Measurements from ENCODE around the gene EXOC3. TPM values are rescaled to one million over a fixed set of nuclear protein-coding genes. Genes with fewer than 3 reads are reported as not detected.

Gene EXOC3
- total RNA-seq, 1 experiment from 2014 or later, result 10.2 TPM

DNA sequence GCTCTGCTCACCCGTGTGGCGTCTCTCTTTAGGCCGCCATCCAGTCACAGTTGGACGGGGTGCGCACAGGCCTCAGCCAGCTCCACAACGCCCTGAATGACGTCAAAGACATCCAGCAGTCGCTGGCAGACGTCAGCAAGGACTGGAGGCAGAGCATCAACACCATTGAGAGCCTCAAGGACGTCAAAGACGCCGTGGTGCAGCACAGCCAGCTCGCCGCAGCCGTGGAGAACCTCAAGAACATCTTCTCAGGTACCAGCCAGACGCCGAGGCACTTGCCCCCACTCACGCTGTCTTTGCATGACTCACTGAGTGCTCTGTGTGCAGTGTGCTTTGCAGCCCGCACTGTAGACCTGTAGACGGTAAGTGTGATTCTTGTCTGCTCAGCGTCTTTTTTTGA, 4.5 kb downstream of the EXOC3 start:
- Histone ChIP-seq H3K27ac (no peak overlapping the region), H3K9me3 (replicated peaks) (no peaks in the 10 kb centered on the region; the same call in none of the 2 replicates), H3K36me3 (peaks cover 13% of the 10 kb centered on the region), H3K4me3 (no peak overlapping the region), H3K4me1 (no peaks in the 10 kb centered on the region), H3K27me3 (no peaks in the 10 kb centered on the region)
- no peak for DNase-seq

DNA sequence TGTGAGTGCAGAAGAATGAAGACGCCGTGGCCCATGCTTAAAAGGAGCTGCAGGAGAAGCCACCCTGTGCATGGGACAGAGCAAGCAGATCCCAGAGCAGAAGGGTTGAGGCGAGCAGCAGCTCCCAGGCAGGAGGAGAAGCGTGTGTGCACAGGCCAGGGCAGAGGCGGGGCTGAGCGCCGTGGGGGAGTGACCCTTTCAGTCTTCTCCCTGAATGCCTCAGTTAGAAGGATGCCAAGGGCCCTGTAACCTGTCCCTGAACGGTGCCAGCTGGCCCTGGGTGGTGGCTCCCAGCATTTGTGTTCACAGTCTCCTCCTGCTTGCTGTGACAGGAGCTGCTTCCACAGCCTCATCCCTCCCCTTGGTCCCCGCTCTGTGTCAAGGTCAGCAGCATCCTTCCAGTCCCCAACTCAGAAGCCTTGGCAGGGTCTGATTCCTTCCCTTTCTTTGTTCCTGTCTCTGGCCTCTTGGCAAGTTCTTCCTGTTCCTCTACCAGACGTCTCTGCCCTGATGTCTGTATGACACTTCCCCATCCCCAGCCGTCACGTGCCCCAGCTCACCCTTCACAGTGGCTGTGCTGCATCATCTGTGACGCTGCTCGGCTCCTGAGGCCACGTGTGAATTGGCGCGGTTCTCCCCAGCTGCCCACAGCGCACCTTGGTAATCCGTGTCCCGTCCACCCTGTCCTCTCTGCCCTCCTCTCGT, 5.2 kb downstream of the EXOC3 start:
- Histone ChIP-seq H3K9me3 (replicated peaks) (no peaks in the 10 kb centered on the region; the same call in none of the 2 replicates), H3K27me3 (no peaks in the 10 kb centered on the region), H3K36me3 (peaks cover 13% of the 10 kb centered on the region), H3K27ac (no peak overlapping the region), H3K4me3 (no peak overlapping the region), H3K4me1 (no peaks in the 10 kb centered on the region)
- DNase-seq, result no peak

DNA sequence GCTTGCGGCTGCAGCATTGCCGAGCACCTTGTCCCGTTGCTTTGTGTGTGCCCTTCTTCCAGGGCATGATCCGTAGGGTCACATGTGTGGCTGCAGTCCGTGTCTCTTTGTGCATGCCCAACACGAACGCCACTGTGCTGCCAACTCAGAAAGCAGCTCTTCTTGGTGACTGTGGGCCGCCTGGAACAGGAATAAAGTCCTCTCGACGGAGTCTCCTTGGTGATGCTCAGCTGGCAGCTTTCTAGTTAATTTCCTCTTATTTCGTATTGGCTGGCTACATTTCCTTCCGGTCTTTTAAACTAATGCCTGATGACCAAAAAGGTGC, 5.8 kb downstream of the EXOC3 start:
- Histone ChIP-seq H3K27me3 (no peaks in the 10 kb centered on the region), H3K9me3 (replicated peaks) (no peaks in the 10 kb centered on the region; the same call in none of the 2 replicates), H3K36me3 (peaks cover 13% of the 10 kb centered on the region), H3K27ac (no peak overlapping the region), H3K4me3 (no peak overlapping the region), H3K4me1 (no peaks in the 10 kb centered on the region)
- DNase-seq, result no peak

DNA sequence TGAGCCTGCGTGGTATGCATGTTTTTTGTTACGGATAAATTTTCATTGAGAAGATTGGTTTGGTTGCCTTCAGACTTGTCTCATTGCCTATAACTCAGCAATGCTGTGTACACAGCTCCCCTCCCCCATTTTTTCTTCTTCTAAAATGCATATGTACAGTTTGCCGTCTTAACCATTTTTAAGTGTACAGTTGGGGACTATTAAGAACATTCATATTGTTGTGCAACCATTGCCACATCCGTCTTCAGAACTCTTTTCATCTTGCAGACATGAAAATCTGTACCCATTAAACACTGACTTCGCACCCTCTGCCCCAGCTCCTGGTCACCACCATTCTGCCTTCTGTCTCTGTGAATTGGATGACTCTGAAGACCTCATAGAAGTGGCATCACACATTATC, 6.2 kb downstream of the EXOC3 start:
- H3K4me1 ChIP-seq, result no peaks in the 10 kb centered on the region
- H3K9me3 ChIP-seq (replicated peaks), result no peaks in the 10 kb centered on the region; the same call in none of the 2 replicates
- no peak overlapping the region for H3K4me3 ChIP-seq
- H3K27me3 ChIP-seq, result no peaks in the 10 kb centered on the region
- peaks cover 13% of the 10 kb centered on the region for H3K36me3 ChIP-seq
- no peak for DNase-seq
- no peak overlapping the region for H3K27ac ChIP-seq

DNA sequence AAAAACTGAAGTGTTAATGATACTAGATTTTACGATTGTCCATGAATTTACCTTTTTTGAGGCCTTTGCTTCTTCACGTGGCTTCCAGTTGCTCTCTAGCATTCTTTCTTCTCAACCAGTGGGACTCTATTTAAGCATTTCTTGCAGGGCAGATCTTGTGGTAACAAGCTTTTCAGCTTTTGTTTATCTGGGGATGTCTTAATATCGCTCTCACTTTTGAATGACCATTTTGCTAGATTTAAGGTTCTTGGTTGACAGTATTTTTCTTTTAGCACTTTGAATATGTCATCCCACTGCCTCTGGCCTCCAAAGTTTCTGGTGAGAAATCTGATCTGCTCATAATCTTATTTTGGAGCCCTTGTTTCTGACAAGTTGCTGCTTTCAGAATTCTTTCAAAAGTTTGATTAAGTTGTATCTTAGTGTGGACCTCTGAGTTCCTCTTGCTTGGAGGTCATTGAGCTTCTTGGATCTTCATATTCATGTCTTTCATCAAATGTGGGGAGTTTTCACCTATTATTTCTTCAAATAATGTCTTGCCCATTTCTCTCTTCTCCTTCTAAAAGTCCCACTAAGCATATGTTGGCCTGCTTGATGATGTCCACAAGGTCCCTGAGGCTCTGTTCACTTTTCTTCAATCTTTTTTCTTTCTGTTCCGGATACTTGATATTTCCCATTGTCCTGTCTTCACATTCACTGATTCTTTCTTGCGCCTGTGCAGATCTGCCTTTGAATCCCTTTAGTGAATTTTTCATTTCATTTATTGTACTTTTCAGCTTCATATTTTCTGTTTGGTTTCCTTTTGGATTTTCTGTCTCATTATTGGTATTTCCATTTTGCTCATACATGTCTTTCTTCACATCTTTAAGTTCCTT, 8.8 kb downstream of the EXOC3 start:
- Histone ChIP-seq H3K4me1 (no peaks in the 10 kb centered on the region), H3K4me3 (no peak overlapping the region), H3K27ac (no peak overlapping the region), H3K36me3 (peaks cover 13% of the 10 kb centered on the region), H3K9me3 (replicated peaks) (no peaks in the 10 kb centered on the region; the same call in none of the 2 replicates), H3K27me3 (no peaks in the 10 kb centered on the region)
- DNase-seq, result no peak

DNA sequence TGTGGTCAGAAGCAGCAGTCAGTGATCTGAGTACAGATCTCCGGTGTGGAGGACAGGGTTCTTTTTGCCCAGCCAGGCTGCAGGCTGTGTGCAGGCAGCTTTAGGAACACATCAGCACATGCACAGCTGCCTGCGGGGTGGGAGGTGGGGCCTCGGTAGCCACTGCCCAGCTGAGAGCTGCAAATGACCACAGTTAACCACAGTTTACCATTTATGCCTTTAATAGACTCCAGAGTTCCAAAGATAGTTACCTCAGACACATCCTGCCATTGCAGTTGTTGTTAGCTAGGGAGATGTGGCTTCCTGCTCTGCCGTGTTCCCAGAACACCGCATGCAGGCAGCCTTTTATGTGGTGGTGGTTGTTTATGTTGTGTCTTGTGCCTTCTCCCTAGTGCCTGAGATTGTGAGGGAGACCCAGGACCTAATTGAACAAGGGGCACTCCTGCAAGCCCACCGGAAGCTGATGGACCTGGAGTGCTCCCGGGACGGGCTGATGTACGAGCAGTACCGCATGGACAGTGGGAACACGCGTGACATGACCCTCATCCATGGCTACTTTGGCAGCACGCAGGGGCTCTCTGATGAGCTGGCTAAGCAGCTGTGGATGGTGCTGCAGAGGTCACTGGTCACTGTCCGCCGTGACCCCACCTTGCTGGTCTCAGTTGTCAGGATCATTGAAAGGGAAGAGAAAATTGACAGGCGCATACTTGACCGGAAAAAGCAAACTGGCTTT, 10.2 kb downstream of the EXOC3 start:
- DNase-seq, result no peak
- H3K4me1 ChIP-seq, result no peaks in the 10 kb centered on the region
- peaks cover 13% of the 10 kb centered on the region for H3K36me3 ChIP-seq
- no peak overlapping the region for H3K4me3 ChIP-seq
- no peaks in the 10 kb centered on the region; the same call in none of the 2 replicates for H3K9me3 ChIP-seq (replicated peaks)
- no peaks in the 10 kb centered on the region for H3K27me3 ChIP-seq
- H3K27ac ChIP-seq, result no peak overlapping the region

DNA sequence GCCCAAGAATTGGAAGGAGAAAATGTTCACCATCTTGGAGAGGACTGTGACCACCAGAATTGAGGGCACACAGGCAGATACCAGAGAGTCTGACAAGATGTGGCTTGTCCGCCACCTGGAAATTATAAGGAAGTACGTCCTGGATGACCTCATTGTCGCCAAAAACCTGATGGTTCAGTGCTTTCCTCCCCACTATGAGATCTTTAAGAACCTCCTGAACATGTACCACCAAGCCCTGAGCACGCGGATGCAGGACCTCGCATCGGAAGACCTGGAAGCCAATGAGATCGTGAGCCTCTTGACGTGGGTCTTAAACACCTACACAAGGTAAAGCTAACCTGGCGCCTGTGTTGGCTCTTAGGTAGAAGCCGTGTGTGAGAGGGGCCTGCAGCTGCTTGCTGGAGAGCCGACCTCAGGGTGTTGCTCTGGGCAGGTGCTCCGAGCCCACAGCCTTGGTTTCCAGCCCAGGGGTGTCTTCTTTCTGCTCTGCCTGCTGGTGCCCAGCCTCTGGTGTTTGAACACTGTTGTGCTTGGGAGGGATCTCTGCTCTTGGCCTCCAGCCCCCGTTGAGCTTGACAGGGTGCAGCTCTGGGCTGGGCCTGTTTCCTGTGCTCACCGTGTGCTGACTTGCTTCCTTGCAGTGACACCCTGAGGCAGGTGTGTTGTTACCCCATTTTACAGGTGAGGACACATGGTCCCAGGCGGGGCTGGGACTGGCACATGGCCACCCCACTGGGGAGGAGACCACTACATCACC, 10.9 kb downstream of the EXOC3 start:
- no peak for DNase-seq
- no peaks in the 10 kb centered on the region for H3K4me1 ChIP-seq
- H3K36me3 ChIP-seq, result peaks cover 13% of the 10 kb centered on the region
- H3K27me3 ChIP-seq, result no peaks in the 10 kb centered on the region
- H3K4me3 ChIP-seq, result no peak overlapping the region
- H3K27ac ChIP-seq, result no peak overlapping the region
- H3K9me3 ChIP-seq (replicated peaks), result no peaks in the 10 kb centered on the region; the same call in none of the 2 replicates

DNA sequence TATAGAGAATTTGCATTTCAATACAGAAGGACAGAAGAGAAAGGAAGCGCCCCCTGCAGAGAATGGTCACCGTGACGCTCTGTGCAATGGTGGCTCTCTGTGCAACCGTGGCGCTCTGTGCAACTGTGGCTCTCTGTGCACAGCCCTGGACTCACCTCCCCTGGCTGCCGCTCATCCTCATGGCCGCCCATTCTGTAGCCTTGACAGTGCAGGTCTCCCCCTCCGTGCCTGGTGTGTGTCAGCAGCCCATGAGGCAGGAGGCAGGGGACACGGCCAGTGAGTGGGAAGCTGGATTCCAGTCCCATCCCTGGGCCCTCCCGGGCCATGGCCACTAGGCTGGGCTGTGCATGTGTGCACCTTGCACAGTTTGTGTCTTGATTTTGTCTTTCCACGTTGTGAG, 12.0 kb downstream of the EXOC3 start:
- H3K4me1 ChIP-seq, result no peaks in the 10 kb centered on the region
- H3K4me3 ChIP-seq, result no peak overlapping the region
- H3K36me3 ChIP-seq, result peaks cover 8% of the 10 kb centered on the region
- DNase-seq, result no peak
- H3K27ac ChIP-seq, result no peak overlapping the region
- H3K27me3 ChIP-seq, result no peaks in the 10 kb centered on the region
- H3K9me3 ChIP-seq (replicated peaks), result no peaks in the 10 kb centered on the region; the same call in none of the 2 replicates

DNA sequence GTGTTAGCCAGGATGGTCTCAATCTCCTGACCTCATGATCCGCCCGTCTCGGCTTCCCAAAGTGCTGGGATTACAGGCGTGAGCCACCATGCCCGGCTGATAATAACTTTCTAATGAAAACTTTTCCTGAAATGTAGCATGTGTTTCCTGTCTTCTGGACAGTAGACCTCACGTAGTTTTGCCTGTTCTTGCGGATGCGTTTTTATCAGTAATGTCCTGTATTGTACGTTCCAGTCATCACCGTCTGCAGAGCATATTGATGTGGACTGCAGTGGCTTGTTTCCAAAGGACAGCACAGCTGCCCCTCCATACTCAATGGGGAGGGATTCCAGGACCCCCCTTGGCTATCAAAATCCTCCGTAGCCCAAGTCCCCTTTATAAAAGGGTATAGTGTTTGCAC, 12.8 kb downstream of the EXOC3 start:
- no peak overlapping the region for H3K4me3 ChIP-seq
- H3K9me3 ChIP-seq (replicated peaks), result no peaks in the 10 kb centered on the region; the same call in none of the 2 replicates
- no peak for DNase-seq
- H3K4me1 ChIP-seq, result no peaks in the 10 kb centered on the region
- no peaks in the 10 kb centered on the region for H3K27me3 ChIP-seq
- H3K36me3 ChIP-seq, result peaks cover 8% of the 10 kb centered on the region
- H3K27ac ChIP-seq, result no peak overlapping the region

DNA sequence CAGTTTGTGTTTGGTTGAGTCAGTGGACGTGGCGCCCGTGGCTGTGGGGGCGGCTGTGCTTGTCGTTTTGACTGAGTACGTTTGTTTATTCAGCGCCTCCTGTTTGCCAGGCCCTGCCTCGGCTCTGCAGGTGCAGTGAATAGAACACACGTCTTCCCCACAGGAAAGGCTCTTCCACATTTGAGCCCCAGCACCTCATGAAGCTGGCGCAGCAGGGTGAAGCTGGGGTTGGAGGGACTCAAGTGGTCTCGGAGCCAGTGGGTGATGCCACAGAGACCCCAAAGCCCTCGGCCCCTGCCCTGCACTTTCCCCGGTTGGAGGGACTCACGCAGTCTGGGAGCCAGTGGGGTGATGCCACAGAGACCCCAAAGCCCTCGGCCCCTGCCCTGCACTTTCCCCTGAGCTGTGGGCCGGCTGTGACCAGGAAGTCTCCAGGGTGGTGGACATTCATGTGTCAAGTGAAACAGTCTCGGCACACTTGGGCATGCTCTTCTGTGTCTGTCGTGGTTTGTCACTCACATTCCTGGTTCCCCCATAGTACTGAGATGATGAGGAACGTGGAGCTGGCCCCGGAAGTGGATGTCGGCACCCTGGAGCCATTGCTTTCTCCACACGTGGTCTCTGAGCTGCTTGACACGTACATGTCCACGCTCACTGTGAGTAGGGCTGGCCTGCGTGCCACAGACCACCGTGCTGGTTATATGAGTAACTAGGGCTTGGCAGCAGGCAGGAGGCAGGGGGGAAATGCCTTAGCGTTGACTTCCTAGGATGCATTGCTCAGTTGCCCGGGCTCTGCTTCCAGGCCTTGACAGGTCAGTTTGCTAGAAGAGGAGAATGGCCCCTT, 13.6 kb downstream of the EXOC3 start:
- DNase-seq, result no peak
- no peaks in the 10 kb centered on the region for H3K4me1 ChIP-seq
- no peaks in the 10 kb centered on the region; the same call in none of the 2 replicates for H3K9me3 ChIP-seq (replicated peaks)
- H3K27me3 ChIP-seq, result no peaks in the 10 kb centered on the region
- H3K4me3 ChIP-seq, result no peak overlapping the region
- H3K36me3 ChIP-seq, result peaks cover 4% of the 10 kb centered on the region
- no peak overlapping the region for H3K27ac ChIP-seq

DNA sequence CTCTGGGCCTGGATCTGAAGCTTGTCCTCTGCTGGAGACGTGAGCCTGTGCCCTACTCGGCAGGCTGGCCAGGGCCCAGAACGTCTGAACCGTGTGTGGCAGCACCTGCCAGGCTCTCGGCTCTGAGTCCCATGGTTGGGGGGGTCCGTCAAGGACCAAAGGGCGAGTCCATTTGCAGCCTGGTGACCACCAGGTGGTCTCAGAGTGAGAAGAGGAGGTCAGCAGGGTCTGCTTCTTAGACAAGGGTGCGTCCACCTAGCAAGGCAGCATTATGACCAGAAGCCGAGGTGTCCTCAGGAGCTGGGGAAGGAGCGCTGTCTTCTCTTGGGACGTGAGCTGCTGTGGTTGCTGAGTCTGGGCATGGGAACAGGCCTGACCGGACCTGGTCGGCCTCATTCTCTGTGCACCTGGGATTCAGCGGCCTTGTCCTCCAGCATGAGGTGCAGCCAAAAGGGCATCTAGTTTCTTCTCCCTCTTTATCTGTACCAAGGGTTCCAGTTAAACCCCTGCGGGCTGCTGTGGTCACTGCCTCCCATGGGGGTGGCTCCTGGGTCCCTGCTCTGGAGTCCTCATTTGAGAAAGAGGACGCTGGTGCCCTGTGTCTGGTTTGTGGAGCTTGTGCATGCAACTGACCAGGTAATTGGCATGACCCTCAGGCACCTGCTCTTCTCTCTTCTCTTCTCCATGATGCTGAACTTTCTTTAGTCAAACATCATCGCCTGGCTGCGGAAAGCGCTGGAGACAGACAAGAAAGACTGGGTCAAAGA, 14.4 kb downstream of the EXOC3 start:
- peaks cover under 1% of the 10 kb centered on the region for H3K36me3 ChIP-seq
- H3K27ac ChIP-seq, result no peak overlapping the region
- no peak for DNase-seq

DNA sequence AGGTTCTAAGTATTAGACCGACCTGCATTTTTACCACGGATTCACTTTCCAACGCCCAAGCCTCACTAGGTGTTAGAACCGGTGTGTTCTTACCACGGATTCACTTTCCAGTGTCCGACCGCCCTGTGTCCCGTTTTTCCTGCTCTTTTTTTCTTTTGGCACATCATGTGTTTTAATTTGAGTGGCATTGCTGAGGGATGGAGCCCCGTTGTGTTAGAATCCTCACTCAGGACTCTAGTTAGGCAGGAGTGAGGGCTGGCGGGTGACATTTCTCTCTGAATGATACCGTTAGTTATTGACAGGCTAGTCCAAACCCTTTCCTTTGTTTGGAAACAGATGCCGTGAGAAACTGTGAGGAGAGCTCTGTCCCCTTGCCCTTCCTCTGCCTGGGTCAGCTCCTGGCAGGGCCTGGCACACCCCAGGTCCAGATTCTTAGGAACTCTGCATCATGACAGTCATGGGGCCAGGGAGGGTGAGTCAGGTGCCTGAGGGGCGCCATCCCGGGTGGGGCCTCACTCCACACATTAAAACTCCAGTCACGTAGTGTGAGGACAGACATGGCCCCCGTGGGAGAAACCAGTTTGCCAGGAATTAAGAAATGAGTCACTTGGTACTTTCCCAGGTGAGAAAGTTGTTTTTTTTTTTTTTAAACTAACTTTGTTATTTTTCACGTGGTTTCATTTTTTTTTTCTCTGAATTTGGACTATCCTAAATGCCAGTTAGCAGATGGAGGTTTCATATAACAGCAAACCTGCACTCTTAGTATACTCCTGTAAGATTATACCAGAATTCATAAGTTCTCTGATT, 15.8 kb downstream of the EXOC3 start:
- no peak overlapping the region for H3K27ac ChIP-seq
- H3K4me3 ChIP-seq, result no peak overlapping the region
- DNase-seq, result no peak
- no peaks in the 10 kb centered on the region for H3K27me3 ChIP-seq
- no peaks in the 10 kb centered on the region for H3K4me1 ChIP-seq
- no peaks in the 10 kb centered on the region for H3K9me3 ChIP-seq (replicated peaks)
- no peaks in the 10 kb centered on the region; the same call in 1 of the 2 replicates for H3K36me3 ChIP-seq

More for the DNA sequence above, 14.4 kb downstream of the EXOC3 start:
- no peaks in the 10 kb centered on the region for H3K9me3 ChIP-seq (replicated peaks)
- H3K4me3 ChIP-seq, result no peak overlapping the region
- H3K4me1 ChIP-seq, result no peaks in the 10 kb centered on the region
- no peaks in the 10 kb centered on the region for H3K27me3 ChIP-seq

Data from SJCRH30 (cell line).